HG03520 (cell line): Measurements from ENCODE around the gene KRT72.

Source experiments
- ATAC-seq: cut with Tn5 transposase; IDR thresholded peaks from one replicate; pipeline ENCODE4 v1.9.1; 2021; ENCODE audit warnings: mild to moderate bottlenecking, moderate library complexity; ENCODE audit not compliant: unreplicated experiment

KRT72 gene

GRCh38 chr12:52630599-52631200, 29.4 kb upstream of the KRT72 start:
- ATAC-seq = no peak

GRCh38 chr12:52630008-52630500, 28.8 kb upstream of the KRT72 start:
- no peak for ATAC-seq

- no peak for ATAC-seq
These were observed 28.2 kb upstream of the KRT72 start for GRCh38 chr12:52629281-52630007.

- ATAC-seq = no peak
These were observed 27.6 kb upstream of the KRT72 start for GRCh38 chr12:52628841-52629240.

- no peak for ATAC-seq
These were observed 26.8 kb upstream of the KRT72 start for GRCh38 chr12:52628111-52628507.

- ATAC-seq = no peak
These were observed 26.3 kb upstream of the KRT72 start for GRCh38 chr12:52627395-52628110.

- no peak for ATAC-seq
These were observed 21.1 kb upstream of the KRT72 start for GRCh38 chr12:52622349-52622748.

GRCh38 chr12:52618866-52619265, 17.6 kb upstream of the KRT72 start:
- no peak for ATAC-seq

- ATAC-seq = no peak
These were observed 17.0 kb upstream of the KRT72 start, which contains the start of gene KRT73 for GRCh38 chr12:52618216-52618615. KRT73 (minus strand) TSS chr12:52618559; CDS start chr12:52618524, 35 bp downstream.

GRCh38 chr12:52617403-52617785, 16.1 kb upstream of the KRT72 start:
- no peak for ATAC-seq

- no peak for ATAC-seq
These were observed 15.6 kb upstream of the KRT72 start for GRCh38 chr12:52616680-52617402.

GRCh38 chr12:52615912-52616311, 14.6 kb upstream of the KRT72 start:
- no peak for ATAC-seq

- no peak for ATAC-seq
These were observed 14.1 kb upstream of the KRT72 start for GRCh38 chr12:52615208-52615868.

GRCh38 chr12:52614381-52615207, 13.3 kb upstream of the KRT72 start:
- ATAC-seq = no peak

GRCh38 chr12:52613384-52614030, 12.2 kb upstream of the KRT72 start:
- ATAC-seq = no peak

GRCh38 chr12:52612431-52613383, 11.4 kb upstream of the KRT72 start:
- ATAC-seq = no peak

- ATAC-seq = no peak
These were observed 9.8 kb upstream of the KRT72 start for GRCh38 chr12:52611080-52611468.
